Measurements from ENCODE around the gene NTN3. TPM values are rescaled to one million over a fixed set of nuclear protein-coding genes. Genes with fewer than 3 reads are reported as not detected.

NTN3 gene
- not detected for total RNA-seq
- long read RNA-seq: 0 reads

DNA sequence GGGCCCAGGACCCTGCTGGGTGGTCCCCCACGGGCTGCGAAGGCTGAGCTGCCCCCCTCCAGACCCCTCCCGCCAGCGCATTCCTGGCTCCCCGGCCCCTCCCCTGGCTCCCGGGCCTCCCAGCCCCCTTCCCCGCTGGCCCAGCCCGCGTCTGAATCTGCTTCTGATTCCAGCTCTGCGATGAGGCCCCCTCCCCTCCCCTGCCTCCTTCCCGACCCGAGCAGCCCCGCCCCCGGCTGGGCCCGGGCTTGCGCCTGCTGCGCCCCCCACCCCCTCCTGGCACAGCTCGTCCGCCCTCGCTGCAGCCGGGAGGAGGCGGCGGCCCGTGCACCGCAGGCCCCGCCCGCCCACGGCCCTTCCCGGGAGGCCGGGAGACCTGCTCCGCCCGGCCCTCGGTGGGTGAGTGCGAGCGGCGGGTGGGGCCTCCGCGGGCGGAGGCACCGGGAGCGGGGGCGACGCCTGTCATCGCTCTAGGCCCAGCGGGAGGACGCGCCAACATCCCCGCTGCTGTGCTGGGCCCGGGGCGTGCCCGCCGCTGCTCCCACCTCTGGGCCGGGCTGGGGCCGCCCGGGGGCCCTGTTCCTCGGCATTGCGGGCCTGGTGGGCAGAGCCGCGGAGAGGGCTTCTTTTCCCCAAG is at the start of gene NTN3:
TSS of gene NTN3 (plus strand) at position 282 of the 637 bp plus-strand sequence. CDS start 405 bp downstream, outside the sequence.
- peaks cover 45% of the 10 kb centered on the region for H3K27me3 ChIP-seq
- H3K4me1 ChIP-seq: peaks cover 47% of the 10 kb centered on the region

GRCh38 chr16:2422123-2422867 is 48.8 kb upstream of the NTN3 start:
- no peaks in the 10 kb centered on the region for H3K4me1 ChIP-seq
- H3K36me3 ChIP-seq: no peaks in the 10 kb centered on the region
- H3K4me3 ChIP-seq: no peak overlapping the region
- H3K27ac ChIP-seq: no peak overlapping the region
- peaks cover 15% of the 10 kb centered on the region for H3K27me3 ChIP-seq
- H3K9me3 ChIP-seq: no peaks in the 10 kb centered on the region
- TF ChIP-seq CTCF (IDR thresholded peaks at IDR 0.05): no peak
- peak; percentile 55 for DNase-seq
- intact Hi-C loops (cut with DNase I): no loop called here
- ATAC-seq: no peak

More for the DNA sequence above, at the start of gene NTN3:
- intact Hi-C loops (cut with DNase I): no loop called here
- ATAC-seq: no peak
- DNase-seq: no peak
- TF ChIP-seq CTCF (IDR thresholded peaks at IDR 0.05): no peak
- no peaks in the 10 kb centered on the region for H3K9me3 ChIP-seq
- H3K36me3 ChIP-seq: no peaks in the 10 kb centered on the region
- no peak within 1 kb of the TSS for H3K27ac ChIP-seq
- no peak within 1 kb of the TSS for H3K4me3 ChIP-seq

GRCh38 chr16:2424061-2425007 is 46.8 kb upstream of the NTN3 start:
- DNase-seq (peak; percentile 63), ATAC-seq (no peak)
- no peaks in the 10 kb centered on the region for H3K36me3 ChIP-seq
- H3K4me1 ChIP-seq: peaks cover 4% of the 10 kb centered on the region
- no peak overlapping the region for H3K4me3 ChIP-seq
- TF ChIP-seq CTCF (IDR thresholded peaks at IDR 0.05): no peak
- no peak overlapping the region for H3K27ac ChIP-seq
- intact Hi-C loops (cut with DNase I): no loop called here
- no peaks in the 10 kb centered on the region for H3K9me3 ChIP-seq
- H3K27me3 ChIP-seq: no peaks in the 10 kb centered on the region

DNA sequence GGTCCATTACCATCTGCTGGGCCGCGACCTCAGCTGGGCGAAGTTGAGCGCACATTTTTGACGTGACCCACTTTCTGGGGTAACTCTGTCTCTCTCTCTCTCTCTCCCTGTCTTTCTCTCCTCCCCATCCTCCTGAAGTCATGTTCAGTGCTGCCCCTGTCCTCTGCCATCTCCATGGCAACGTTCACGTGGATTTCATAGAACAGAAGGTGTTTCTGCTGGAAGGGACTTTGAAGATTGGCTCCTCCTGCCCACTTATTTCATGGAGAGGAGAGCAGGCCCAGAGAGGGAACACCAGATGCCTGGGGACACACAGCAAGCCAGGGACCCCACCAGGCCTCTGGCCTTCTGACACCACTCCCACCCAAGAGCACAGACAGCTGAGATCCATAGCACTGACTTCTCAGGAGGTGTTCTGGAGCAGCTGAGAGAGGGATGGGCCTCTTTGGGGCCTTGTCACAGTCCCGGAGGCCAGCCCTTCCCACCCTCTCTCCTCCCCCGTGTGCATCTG is 46.0 kb upstream of the NTN3 start:
- ATAC-seq (no peak), DNase-seq (peak; percentile 39)
- H3K9me3 ChIP-seq: no peaks in the 10 kb centered on the region
- no peaks in the 10 kb centered on the region for H3K36me3 ChIP-seq
- H3K4me3 ChIP-seq: no peak overlapping the region
- intact Hi-C loops (cut with DNase I): no loop called here
- no peaks in the 10 kb centered on the region for H3K27me3 ChIP-seq
- peaks cover 8% of the 10 kb centered on the region for H3K4me1 ChIP-seq
- H3K27ac ChIP-seq: no peak overlapping the region
- no peak for TF ChIP-seq CTCF (IDR thresholded peaks at IDR 0.05)

DNA sequence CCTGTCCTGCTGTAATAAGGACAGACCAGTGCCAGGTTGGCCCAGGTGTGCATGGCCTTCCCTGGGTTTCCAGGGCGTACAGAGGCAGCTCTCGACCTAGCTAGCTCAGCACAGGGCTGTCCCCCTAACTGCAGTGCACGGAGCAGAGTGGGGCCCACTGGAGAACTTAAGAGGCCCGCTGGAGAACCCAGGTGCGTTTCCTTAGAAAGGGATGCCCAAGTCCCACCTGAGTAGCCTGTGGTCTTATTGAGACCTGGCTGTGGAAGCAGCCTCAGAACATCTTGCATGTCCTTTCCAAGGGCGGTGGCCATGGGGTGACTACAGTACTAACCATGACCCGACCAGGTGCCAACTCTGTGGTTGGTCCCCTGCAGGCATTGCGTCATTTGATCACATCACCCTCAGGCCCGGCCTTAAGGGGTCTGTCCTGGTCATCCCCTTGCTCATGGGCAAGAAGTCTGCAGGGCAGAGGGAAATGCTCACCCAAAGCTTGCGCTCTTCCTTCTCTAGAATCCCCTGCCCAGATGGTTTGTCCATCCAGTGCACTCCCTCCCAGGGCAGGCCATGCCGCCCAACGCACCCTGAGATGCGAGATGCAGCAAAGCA is 45.2 kb upstream of the NTN3 start:
- H3K27ac ChIP-seq: no peak overlapping the region
- no peak overlapping the region for H3K4me3 ChIP-seq
- no peak for TF ChIP-seq CTCF (IDR thresholded peaks at IDR 0.05)
- intact Hi-C loops (cut with DNase I): no loop called here
- ATAC-seq: no peak
- H3K36me3 ChIP-seq: no peaks in the 10 kb centered on the region
- no peaks in the 10 kb centered on the region for H3K9me3 ChIP-seq
- H3K27me3 ChIP-seq: no peaks in the 10 kb centered on the region
- DNase-seq: peak; percentile 52
- peaks cover 13% of the 10 kb centered on the region for H3K4me1 ChIP-seq
